ENCODE data around the gene UBL7.

Gene UBL7

DNA sequence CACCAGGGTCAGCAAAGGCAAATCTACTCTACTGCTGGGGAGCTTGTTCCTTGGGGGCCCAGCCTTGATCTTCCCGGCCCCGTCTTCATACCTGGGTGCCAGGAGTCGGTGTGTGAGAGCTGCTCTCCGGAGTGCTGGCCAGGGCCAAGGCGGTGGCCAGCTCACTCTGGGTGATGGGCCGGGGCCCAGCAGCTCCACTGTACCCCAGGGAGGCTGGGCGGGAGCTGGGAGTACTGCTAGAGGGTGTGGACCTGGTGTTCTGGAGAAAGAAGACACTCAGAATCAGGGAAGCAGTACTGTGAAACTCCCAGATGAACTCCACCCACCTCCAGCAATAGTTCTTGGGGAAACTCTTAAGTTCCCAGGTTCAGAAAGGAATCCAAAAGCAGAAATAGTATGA lies 11.9 kb downstream of the UBL7 start:
- H3K36me3 ChIP-seq (ENCODE audit: control insufficient read depth, insufficient read depth, low read length), result peaks cover 65% of the 10 kb centered on the region
- no peaks in the 10 kb centered on the region for H3K27me3 ChIP-seq (replicated peaks; ENCODE audit: control insufficient read depth, insufficient read depth, low read length)
- H3K4me3 ChIP-seq (replicated peaks; ENCODE audit: low read depth, low read length), result no peak overlapping the region
- DNase-seq (ENCODE audit: extremely low read depth, insufficient read length), result no peak
- TF ChIP-seq, protein P1, sequence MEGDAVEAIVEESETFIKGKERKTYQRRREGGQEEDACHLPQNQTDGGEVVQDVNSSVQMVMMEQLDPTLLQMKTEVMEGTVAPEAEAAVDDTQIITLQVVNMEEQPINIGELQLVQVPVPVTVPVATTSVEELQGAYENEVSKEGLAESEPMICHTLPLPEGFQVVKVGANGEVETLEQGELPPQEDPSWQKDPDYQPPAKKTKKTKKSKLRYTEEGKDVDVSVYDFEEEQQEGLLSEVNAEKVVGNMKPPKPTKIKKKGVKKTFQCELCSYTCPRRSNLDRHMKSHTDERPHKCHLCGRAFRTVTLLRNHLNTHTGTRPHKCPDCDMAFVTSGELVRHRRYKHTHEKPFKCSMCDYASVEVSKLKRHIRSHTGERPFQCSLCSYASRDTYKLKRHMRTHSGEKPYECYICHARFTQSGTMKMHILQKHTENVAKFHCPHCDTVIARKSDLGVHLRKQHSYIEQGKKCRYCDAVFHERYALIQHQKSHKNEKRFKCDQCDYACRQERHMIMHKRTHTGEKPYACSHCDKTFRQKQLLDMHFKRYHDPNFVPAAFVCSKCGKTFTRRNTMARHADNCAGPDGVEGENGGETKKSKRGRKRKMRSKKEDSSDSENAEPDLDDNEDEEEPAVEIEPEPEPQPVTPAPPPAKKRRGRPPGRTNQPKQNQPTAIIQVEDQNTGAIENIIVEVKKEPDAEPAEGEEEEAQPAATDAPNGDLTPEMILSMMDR (IDR thresholded peaks at IDR 0.05; ENCODE audit: insufficient read depth, low read length, poor library complexity, severe bottlenecking), result no peak

DNA sequence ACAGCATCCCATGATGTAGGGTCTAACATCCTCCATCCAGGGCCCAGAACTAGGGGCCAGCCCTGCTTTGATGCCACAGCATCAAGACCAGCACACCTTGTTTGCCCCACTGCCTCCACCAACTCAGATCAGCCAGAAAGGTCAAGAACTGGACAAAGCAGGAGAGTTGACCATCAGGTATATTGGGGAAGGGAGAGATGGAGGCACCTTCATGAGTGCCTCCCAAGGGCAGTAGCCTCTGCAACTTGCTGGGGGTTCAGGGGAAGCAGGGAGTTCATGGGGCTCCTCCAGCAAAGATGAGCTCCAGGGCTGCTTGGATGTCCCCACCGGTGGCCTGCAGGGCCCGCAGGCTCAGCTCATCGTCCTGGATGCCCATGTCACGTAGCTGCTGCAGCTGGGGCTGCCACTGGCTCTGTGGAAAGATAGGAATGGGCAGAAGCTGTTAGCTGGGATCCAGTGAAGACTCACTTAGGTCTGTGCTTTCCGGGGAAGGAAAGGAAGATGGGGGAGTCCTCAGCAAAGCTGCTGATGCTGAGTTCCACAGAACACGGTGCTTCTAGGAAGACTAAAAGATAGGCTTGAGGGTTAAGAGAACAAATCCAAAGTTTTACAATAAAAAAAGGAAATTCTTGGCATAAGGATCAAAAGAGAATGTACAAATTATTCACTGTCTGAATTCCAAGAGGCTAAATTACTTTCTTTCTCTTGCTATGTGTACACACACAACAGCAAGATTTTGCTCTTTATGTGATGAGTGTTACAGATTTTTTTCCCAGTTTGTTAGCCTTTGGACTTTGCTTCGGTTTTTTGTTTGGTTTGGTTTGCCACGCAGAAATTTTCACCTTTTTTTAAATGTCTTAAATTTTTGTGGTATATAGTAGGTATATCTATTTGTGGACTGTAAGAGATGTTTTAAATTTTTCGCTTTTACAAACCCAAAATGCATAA lies 14.9 kb downstream of the UBL7 start:
- Histone ChIP-seq H3K4me3 (replicated peaks; ENCODE audit: low read depth, low read length) (no peak overlapping the region), H3K27me3 (replicated peaks; ENCODE audit: control insufficient read depth, insufficient read depth, low read length) (no peaks in the 10 kb centered on the region), H3K36me3 (ENCODE audit: control insufficient read depth, insufficient read depth, low read length) (peaks cover 55% of the 10 kb centered on the region)
- TF ChIP-seq, protein P1 (IDR thresholded peaks at IDR 0.05; ENCODE audit: insufficient read depth, low read length, poor library complexity, severe bottlenecking), result no peak
- no peak for DNase-seq (ENCODE audit: extremely low read depth, insufficient read length)

- Histone ChIP-seq H3K36me3 (ENCODE audit: control insufficient read depth, insufficient read depth, low read length) (peaks cover 40% of the 10 kb centered on the region), H3K4me3 (replicated peaks; ENCODE audit: low read depth, low read length) (no peak overlapping the region), H3K27me3 (replicated peaks; ENCODE audit: control insufficient read depth, insufficient read depth, low read length) (no peaks in the 10 kb centered on the region)
- no peak for DNase-seq (ENCODE audit: extremely low read depth, insufficient read length)
- TF ChIP-seq, protein P1 (IDR thresholded peaks at IDR 0.05; ENCODE audit: insufficient read depth, low read length, poor library complexity, severe bottlenecking), result no peak
These were observed 16.6 kb downstream of the UBL7 start for GRCh38 chr15:74444106-74445062.

- Histone ChIP-seq H3K4me3 (replicated peaks; ENCODE audit: low read depth, low read length) (no peak overlapping the region), H3K36me3 (ENCODE audit: control insufficient read depth, insufficient read depth, low read length) (peaks cover 32% of the 10 kb centered on the region), H3K27me3 (replicated peaks; ENCODE audit: control insufficient read depth, insufficient read depth, low read length) (no peaks in the 10 kb centered on the region)
- TF ChIP-seq, protein P1 (IDR thresholded peaks at IDR 0.05; ENCODE audit: insufficient read depth, low read length, poor library complexity, severe bottlenecking), result no peak
- no peak for DNase-seq (ENCODE audit: extremely low read depth, insufficient read length)
These were observed 17.7 kb downstream of the UBL7 start for GRCh38 chr15:74443100-74443909.

DNA sequence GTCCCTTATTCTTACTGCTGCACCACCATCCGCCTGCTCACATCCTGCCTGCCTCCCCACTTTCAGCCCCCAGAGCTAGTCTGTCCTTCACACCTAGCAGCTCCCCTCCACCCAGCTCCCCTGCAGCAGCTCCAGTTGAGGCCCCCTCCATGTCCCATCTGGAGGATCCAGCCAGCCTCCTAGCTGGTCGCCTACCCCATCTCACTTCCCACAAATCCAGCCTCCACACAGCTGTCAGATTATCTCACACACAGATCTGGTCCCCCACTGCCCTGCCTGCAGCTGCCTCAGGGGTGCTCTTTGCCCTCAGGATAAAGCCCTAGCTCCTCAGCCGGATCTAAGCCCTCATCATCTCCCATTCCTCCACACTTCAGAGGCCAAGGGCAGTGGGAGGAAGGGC lies 18.4 kb downstream of the UBL7 start:
- H3K36me3 ChIP-seq (ENCODE audit: control insufficient read depth, insufficient read depth, low read length), result peaks cover 25% of the 10 kb centered on the region
- no peak for DNase-seq (ENCODE audit: extremely low read depth, insufficient read length)
- TF ChIP-seq, protein P1 (IDR thresholded peaks at IDR 0.05; ENCODE audit: insufficient read depth, low read length, poor library complexity, severe bottlenecking), result no peak
- no peaks in the 10 kb centered on the region for H3K27me3 ChIP-seq (replicated peaks; ENCODE audit: control insufficient read depth, insufficient read depth, low read length)
- no peak overlapping the region for H3K4me3 ChIP-seq (replicated peaks; ENCODE audit: low read depth, low read length)
